HG03108 (cell line): Measurements from ENCODE around the gene KCNMB4.

Experiments
- ATAC-seq: cut with Tn5 transposase; IDR thresholded peaks from one replicate; pipeline ENCODE4 v1.9.1; 2021; ENCODE audit warnings: moderate library complexity; ENCODE audit not compliant: unreplicated experiment

The KCNMB4 gene

GRCh38 chr12:70427611-70428010 is 61.5 kb downstream of the KCNMB4 start:
- no peak for ATAC-seq

- ATAC-seq, result no peak
These were observed 64.3 kb downstream of the KCNMB4 start for GRCh38 chr12:70430400-70430799.

- no peak for ATAC-seq
These were observed 70.7 kb downstream of the KCNMB4 start for GRCh38 chr12:70436836-70437235.

- ATAC-seq, result no peak
These were observed 77.1 kb downstream of the KCNMB4 start for GRCh38 chr12:70443062-70443673.

- no peak for ATAC-seq
These were observed 78.8 kb downstream of the KCNMB4 start for GRCh38 chr12:70444903-70445302.

GRCh38 chr12:70448371-70448770 is 82.3 kb downstream of the KCNMB4 start:
- ATAC-seq, result no peak

- ATAC-seq, result no peak
These were observed 83.1 kb downstream of the KCNMB4 start for GRCh38 chr12:70449074-70449752.

- ATAC-seq, result no peak
These were observed 83.8 kb downstream of the KCNMB4 start for GRCh38 chr12:70449753-70450341.

- no peak for ATAC-seq
These were observed 85.4 kb downstream of the KCNMB4 start for GRCh38 chr12:70451528-70451927.

GRCh38 chr12:70456953-70457352 is 90.9 kb downstream of the KCNMB4 start:
- ATAC-seq, result no peak

- ATAC-seq, result no peak
These were observed 93.7 kb downstream of the KCNMB4 start for GRCh38 chr12:70459786-70460185.

GRCh38 chr12:70463997-70464396 is 97.9 kb downstream of the KCNMB4 start:
- ATAC-seq, result no peak

GRCh38 chr12:70466753-70467152 is 100.7 kb downstream of the KCNMB4 start:
- ATAC-seq, result no peak

- no peak for ATAC-seq
These were observed 101.4 kb downstream of the KCNMB4 start for GRCh38 chr12:70467476-70467875.

GRCh38 chr12:70467918-70468733 is 102.0 kb downstream of the KCNMB4 start:
- ATAC-seq, result no peak

- no peak for ATAC-seq
These were observed 102.7 kb downstream of the KCNMB4 start for GRCh38 chr12:70468741-70469140.

- no peak for ATAC-seq
These were observed 103.2 kb downstream of the KCNMB4 start for GRCh38 chr12:70469221-70469820.

- no peak for ATAC-seq
These were observed 116.7 kb downstream of the KCNMB4 start for GRCh38 chr12:70482764-70483163.
